Measurements from ENCODE around the gene SLC6A19.
A peak's percentile ranks its signal among the peaks of the same experiment; 100 is the strongest.

SLC6A19 gene

GRCh38 chr5:1166370-1166769 is 35.0 kb upstream of the SLC6A19 start:
- DNase-seq (ENCODE audit: low read depth), result no peak

- no peak for DNase-seq (ENCODE audit: low read depth)
Observed at GRCh38 chr5:1167361-1167727, 34.1 kb upstream of the SLC6A19 start.

GRCh38 chr5:1167728-1168709 is 33.4 kb upstream of the SLC6A19 start:
- peak; percentile 55 for DNase-seq (ENCODE audit: low read depth)

- DNase-seq (ENCODE audit: low read depth), result no peak
Observed at GRCh38 chr5:1168796-1169195, 32.6 kb upstream of the SLC6A19 start.

- no peak for DNase-seq (ENCODE audit: low read depth)
Observed at GRCh38 chr5:1169211-1170115, 31.9 kb upstream of the SLC6A19 start.

GRCh38 chr5:1171340-1171941 is 30.0 kb upstream of the SLC6A19 start:
- no peak for DNase-seq (ENCODE audit: low read depth)

GRCh38 chr5:1172007-1172581 is 29.3 kb upstream of the SLC6A19 start:
- no peak for DNase-seq (ENCODE audit: low read depth)

GRCh38 chr5:1172670-1173404 is 28.6 kb upstream of the SLC6A19 start:
- DNase-seq (ENCODE audit: low read depth), result no peak

- DNase-seq (ENCODE audit: low read depth), result no peak
Observed at GRCh38 chr5:1173485-1174070, 27.8 kb upstream of the SLC6A19 start.

- peak; percentile 22 for DNase-seq (ENCODE audit: low read depth)
Observed at GRCh38 chr5:1174122-1174936, 27.1 kb upstream of the SLC6A19 start.

- DNase-seq (ENCODE audit: low read depth), result no peak
Observed at GRCh38 chr5:1175015-1175414, 26.4 kb upstream of the SLC6A19 start.

- DNase-seq (ENCODE audit: low read depth), result no peak
Observed at GRCh38 chr5:1175801-1176472, 25.5 kb upstream of the SLC6A19 start.

- DNase-seq (ENCODE audit: low read depth), result no peak
Observed at GRCh38 chr5:1176473-1177391, 24.7 kb upstream of the SLC6A19 start.

GRCh38 chr5:1177826-1178528 is 23.4 kb upstream of the SLC6A19 start:
- no peak for DNase-seq (ENCODE audit: low read depth)

GRCh38 chr5:1178529-1179382 is 22.6 kb upstream of the SLC6A19 start:
- DNase-seq (ENCODE audit: low read depth), result no peak

- DNase-seq (ENCODE audit: low read depth), result no peak
Observed at GRCh38 chr5:1179383-1179715, 22.0 kb upstream of the SLC6A19 start.

GRCh38 chr5:1180096-1180495 is 21.3 kb upstream of the SLC6A19 start:
- no peak for DNase-seq (ENCODE audit: low read depth)

Measured in stimulated activated CD8-positive, alpha-beta memory T cell treated with anti-CD3 and anti-CD28 coated beads, Interleukin-12 subunit alpha, Interleukin-12 subunit beta, amount 100 ng/mL, for 1 hour (primary cell).